Endothelial cell of umbilical vein (primary cell): ENCODE results near the gene LGR4.

Experiments used
- EZH2 ChIP-seq: IDR thresholded peaks from 2 replicates; pipeline ENCODE4 v1.6.1; 2012; ENCODE audit warnings: borderline replicate concordance, low read depth, mild to moderate bottlenecking, moderate library complexity, low read length, inconsistent platforms; ENCODE audit not compliant: severe bottlenecking
- GATA2 ChIP-seq: IDR thresholded peaks from 2 replicates; pipeline ENCODE4 v1.7.0; 2011; ENCODE audit warnings: low read depth, mild to moderate bottlenecking, moderate library complexity, mixed read lengths, low read length; ENCODE audit not compliant: insufficient read length, insufficient read depth
- JUN ChIP-seq: IDR thresholded peaks from 2 replicates; pipeline ENCODE4 v1.6.1; 2011; ENCODE audit warnings: borderline replicate concordance, low read depth; ENCODE audit not compliant: insufficient read length, insufficient read depth
- MYC ChIP-seq: IDR thresholded peaks from one replicate; pipeline ENCODE4 v1.6.1; 2011; ENCODE audit warnings: mild to moderate bottlenecking, low read depth, low read length
- POLR2A ChIP-seq: IDR thresholded peaks from 2 replicates; pipeline ENCODE4 v1.6.1; 2012; ENCODE audit warnings: low read depth, mild to moderate bottlenecking, control low read depth, low read length
- POLR2AphosphoS5 ChIP-seq: IDR thresholded peaks from 2 replicates; pipeline ENCODE4 v1.6.1; 2012; ENCODE audit warnings: low read depth, mild to moderate bottlenecking, control low read depth, low read length, moderate library complexity; ENCODE audit not compliant: insufficient read depth
- TF ChIP-seq, protein P1 (sequence below), 2 donors: IDR thresholded peaks; 1 replicate in 1 of 2; 2 replicates in 1 of 2; pipeline ENCODE4 v1.5.1; 2011; ENCODE audit warnings: low read length in 2 of 2, mild to moderate bottlenecking in 2 of 2, moderate library complexity in 2 of 2, control low read depth in 1 of 2, inconsistent platforms in 1 of 2, low read depth in 1 of 2; ENCODE audit not compliant: insufficient read depth in 1 of 2; ENCODE audit errors: extremely low read depth in 1 of 2
- TF ChIP-seq, protein P2 (sequence below): IDR thresholded peaks from 2 replicates; pipeline ENCODE4 v1.6.1; 2011; ENCODE audit not compliant: insufficient read depth, insufficient read length

DNA sequence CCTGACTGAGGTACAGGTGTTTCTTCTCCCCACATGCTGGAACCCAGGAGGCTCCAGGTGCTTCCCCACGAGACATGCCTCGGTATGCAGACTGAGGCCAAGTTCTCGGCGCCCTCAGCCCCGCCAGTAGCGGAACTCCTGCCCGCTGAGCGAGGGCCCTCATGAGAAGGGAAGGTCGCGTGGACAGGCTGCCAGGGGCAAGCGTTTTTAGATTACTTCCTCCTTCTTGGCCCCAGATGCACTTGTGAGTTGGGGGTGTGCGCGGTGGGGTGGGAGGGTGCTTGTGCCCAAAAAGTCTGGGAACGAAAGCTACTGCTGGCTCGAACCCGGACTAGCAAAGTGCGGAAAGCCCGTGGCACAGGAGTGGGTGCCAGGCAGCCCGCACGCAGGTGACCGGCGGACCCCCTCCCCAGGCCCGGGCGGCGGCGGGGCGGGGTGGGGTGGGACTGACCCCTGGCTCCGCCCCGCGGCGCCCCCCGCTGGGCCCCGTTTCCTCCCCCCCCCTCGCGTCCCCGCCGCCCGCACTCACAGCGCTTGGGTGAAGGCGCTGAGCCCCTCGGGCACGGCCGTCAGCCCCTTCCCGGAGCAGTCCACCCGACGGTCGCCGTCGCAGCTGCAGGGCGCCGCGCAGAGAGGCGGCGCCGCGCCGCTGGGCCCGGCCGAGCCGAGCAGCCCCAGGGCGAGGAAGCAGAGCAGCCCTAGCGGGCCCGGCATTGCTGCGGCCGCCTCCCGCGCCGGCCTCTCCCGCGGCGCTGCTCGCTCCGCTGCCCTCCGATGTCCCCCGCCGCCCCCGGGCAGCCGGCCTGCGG lies 797 bp downstream of the LGR4 start:
- TF ChIP-seq, protein P1, sequence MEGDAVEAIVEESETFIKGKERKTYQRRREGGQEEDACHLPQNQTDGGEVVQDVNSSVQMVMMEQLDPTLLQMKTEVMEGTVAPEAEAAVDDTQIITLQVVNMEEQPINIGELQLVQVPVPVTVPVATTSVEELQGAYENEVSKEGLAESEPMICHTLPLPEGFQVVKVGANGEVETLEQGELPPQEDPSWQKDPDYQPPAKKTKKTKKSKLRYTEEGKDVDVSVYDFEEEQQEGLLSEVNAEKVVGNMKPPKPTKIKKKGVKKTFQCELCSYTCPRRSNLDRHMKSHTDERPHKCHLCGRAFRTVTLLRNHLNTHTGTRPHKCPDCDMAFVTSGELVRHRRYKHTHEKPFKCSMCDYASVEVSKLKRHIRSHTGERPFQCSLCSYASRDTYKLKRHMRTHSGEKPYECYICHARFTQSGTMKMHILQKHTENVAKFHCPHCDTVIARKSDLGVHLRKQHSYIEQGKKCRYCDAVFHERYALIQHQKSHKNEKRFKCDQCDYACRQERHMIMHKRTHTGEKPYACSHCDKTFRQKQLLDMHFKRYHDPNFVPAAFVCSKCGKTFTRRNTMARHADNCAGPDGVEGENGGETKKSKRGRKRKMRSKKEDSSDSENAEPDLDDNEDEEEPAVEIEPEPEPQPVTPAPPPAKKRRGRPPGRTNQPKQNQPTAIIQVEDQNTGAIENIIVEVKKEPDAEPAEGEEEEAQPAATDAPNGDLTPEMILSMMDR (IDR thresholded peaks at IDR 0.05; ENCODE audit: extremely low read depth in 1 of 2, insufficient read depth in 1 of 2, low read depth in 1 of 2, low read length in 2 of 2), result no peak
- TF ChIP-seq EZH2, result no peak
- TF ChIP-seq, protein P2, sequence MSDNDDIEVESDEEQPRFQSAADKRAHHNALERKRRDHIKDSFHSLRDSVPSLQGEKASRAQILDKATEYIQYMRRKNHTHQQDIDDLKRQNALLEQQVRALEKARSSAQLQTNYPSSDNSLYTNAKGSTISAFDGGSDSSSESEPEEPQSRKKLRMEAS, result no peak
- TF ChIP-seq POLR2AphosphoS5, result no peak
- no peak for TF ChIP-seq JUN
- TF ChIP-seq POLR2A, result no peak
- no peak for TF ChIP-seq GATA2
- TF ChIP-seq MYC, result no peak
